ENCODE results near the gene TXNL4A.

The TXNL4A gene

GRCh38 chr18:79972720-79973119, 15.6 kb downstream of the TXNL4A start:
- no peak for TF ChIP-seq MAX (IDR thresholded peaks at IDR 0.05; ENCODE audit: low read depth, low read length)
- TF ChIP-seq MYC (IDR thresholded peaks at IDR 0.05; ENCODE audit: low read depth, low read length): no peak
- no peak for TF ChIP-seq POLR2A (IDR thresholded peaks at IDR 0.05; ENCODE audit: extremely low read depth, insufficient read length)
- TF ChIP-seq CTCF (IDR thresholded peaks at IDR 0.05; ENCODE audit: low read depth, low read length): no peak
- no peak for DNase-seq (ENCODE audit: low read depth)
- H3K4me3 ChIP-seq (ENCODE audit: low read depth, low read length): no peak overlapping the region

DNA sequence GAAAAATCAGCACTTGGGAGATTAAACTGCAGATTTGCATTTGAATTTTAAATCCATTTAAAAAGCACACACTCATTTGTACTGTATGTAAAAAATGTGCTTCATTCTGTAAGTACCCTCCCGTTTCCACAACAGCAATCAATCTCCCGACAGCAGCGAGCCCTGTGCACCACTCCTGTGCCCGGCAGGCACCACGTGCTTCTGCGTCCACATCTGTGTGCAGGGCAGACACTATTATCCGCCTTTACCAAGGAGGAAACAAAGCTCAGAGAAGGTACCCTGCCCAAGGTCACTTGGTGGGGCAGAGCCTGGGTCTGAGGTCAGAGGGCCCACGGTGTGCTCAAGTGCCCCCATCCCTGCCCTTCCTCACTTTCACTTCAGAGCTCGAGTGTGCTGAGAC, 16.4 kb downstream of the TXNL4A start:
- H3K4me3 ChIP-seq (ENCODE audit: low read depth, low read length): no peak overlapping the region
- no peak for DNase-seq (ENCODE audit: low read depth)
- TF ChIP-seq CTCF (IDR thresholded peaks at IDR 0.05; ENCODE audit: low read depth, low read length) (no peak), MYC (IDR thresholded peaks at IDR 0.05; ENCODE audit: low read depth, low read length) (no peak), MAX (IDR thresholded peaks at IDR 0.05; ENCODE audit: low read depth, low read length) (no peak), POLR2A (IDR thresholded peaks at IDR 0.05; ENCODE audit: extremely low read depth, insufficient read length) (no peak)

DNA sequence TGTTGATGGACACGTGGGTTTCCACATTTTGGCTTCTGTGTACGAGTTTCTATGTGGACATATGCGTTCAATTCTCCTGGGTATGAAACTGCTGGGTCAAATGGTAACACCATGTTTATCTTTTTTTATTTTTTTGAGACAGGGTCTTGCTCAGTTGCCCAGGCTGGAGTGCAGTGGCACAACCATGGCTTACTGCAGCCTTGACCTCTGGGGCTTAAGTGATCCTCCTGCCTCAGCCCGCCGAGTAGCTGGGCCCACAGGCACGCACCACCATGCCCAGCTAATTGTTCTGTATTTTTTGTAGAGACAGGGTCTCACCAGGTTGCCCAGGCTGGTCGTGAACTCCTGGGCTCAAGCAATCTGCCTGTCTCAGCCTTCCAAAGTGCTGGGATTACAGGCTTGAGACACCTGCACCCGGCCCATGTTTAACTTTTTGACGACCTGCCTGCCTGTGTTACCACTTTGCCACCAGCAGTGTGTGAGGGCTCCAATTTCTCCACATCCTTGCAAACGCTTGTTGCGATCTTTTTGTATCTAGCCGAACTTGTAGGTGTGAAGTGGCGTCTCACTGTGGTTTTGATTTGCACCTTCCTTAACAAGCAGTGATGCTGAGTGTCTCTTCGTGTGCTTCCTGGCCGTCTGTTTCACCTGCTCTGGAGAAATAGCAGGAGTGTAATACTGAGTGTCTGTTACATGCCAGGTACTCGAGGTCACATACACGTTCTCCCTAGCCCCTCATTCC, 17.0 kb downstream of the TXNL4A start:
- no peak for TF ChIP-seq POLR2A (IDR thresholded peaks at IDR 0.05; ENCODE audit: extremely low read depth, insufficient read length)
- no peak for TF ChIP-seq CTCF (IDR thresholded peaks at IDR 0.05; ENCODE audit: low read depth, low read length)
- no peak overlapping the region for H3K4me3 ChIP-seq (ENCODE audit: low read depth, low read length)
- DNase-seq (ENCODE audit: low read depth): no peak

DNA sequence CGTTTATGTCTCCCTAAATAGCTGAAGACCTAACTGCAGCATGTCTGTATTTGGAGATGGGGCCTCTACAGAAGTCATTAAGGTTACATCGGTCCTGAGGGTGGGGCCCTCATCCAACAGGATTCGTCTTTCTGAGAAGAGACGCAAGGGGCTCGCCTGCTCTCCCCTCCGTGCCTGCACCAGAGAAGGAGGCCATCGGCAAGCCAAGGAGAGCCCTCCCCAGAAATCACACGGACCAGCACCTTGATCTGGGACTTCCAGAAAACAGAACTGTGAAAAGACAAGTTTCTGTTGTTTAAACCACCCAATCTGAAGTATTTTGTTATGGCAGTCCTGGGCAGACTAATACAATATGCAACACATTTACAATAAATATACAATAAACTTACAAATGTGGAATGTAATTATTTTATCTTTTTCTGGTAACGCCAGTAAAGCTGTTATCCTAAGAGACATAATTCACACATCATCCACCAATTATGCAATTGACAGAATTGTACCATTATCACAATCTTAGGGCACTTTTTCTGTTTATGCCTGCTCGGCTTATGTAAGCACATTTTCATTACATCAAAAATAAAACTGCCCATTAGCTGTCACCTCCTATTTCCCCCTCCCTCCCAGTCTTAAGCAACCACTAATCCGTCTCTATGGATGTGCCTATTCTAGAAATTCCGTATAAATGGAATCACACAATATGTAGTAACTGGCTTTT, 17.8 kb downstream of the TXNL4A start:
- TF ChIP-seq MAX (IDR thresholded peaks at IDR 0.05; ENCODE audit: low read depth, low read length): no peak

DNA sequence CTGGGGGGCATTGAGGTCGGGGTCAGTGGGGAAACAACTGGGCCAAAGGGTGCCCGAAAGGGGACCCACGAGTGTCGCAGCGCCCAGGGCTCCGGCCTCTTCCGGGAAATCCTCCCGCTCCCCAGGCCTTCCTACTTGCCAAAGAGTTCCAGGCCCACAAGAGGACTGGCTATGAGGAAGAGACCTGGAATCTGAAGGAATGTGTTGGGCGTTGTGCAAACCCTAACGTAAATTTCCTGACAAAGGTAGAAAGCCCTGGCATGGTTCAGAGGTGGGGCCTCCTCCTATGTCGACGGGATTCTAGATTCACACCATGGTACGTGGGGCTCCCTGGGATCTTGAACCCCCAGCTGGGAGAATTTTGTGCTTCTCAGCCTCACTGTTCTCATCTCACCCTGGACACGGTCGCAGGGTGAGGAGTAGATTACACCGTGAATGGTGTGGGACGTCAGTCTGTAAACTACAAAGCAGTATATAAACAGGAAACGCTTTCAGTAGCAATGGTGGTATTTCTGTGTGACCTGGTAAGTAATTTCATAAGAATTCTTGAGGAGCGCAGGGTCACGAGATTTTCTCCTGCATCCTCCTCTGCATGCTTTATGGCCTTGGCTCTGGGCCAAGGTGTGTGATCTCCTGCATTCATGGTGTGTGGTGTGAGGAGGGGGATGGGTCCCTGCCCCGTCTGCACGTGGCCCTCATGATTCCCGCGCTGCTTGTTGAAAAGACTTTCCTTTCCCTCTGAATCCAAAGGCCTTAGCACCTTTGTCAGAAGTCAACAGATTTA, 23.1 kb downstream of the TXNL4A start:
- TF ChIP-seq MYC (IDR thresholded peaks at IDR 0.05; ENCODE audit: low read depth, low read length): no peak
- no peak for TF ChIP-seq POLR2A (IDR thresholded peaks at IDR 0.05; ENCODE audit: extremely low read depth, insufficient read length)
- no peak for TF ChIP-seq MAX (IDR thresholded peaks at IDR 0.05; ENCODE audit: low read depth, low read length)
- no peak for TF ChIP-seq CTCF (IDR thresholded peaks at IDR 0.05; ENCODE audit: low read depth, low read length)
- H3K4me3 ChIP-seq (ENCODE audit: low read depth, low read length): no peak overlapping the region
- DNase-seq (ENCODE audit: low read depth): no peak

More for the DNA sequence above, 17.8 kb downstream of the TXNL4A start:
- H3K4me3 ChIP-seq (ENCODE audit: low read depth, low read length): no peak overlapping the region
- DNase-seq (ENCODE audit: low read depth): no peak

All from NB4 (cell line).